ENCODE data around the gene APCDD1L.
"Not testable (repeated sequence)": the region's sequence is repeated elsewhere in the genome, so short reads cannot be mapped to it uniquely, and the experiment has no call there.

Gene APCDD1L

DNA sequence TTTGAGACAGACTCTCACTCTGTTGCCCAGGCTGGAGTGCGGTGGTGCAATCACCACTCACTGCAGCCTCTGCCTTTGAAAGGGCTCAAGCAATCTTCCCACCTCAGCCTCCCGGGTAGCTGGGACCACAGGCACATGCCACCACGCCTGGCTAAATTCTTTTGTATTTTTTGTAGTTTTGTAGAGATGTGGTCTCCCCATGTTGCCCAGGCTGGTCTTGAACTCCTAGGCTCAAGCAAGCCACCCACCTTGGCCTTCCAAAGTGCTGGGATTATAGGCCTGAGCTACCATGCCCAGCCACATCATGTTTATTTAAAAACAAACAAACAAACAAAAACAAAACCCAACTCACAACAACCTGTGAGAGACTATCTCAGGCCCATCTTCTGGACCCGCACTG is 29.7 kb upstream of the APCDD1L start:
- no peak for DNase-seq

DNA sequence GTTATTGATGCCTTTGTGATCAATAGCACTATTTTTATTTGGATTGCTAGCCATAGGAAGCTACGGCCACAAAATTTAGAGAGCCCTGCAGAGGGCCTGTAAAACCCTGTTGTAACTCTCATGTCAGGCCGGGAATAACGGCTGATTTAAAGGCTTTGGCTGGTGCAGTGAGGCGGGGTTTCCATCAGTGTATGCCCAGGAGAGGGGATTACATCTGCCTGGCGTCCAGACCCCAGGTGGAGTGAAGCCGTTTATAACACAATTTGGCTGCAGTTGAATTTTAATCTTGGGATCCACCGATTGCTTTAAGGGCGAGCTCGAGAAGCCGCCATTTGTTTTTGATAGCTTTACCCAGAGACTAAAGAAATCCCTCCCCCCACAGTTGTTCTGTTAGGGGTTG is 29.1 kb upstream of the APCDD1L start:
- no peak for DNase-seq

DNA sequence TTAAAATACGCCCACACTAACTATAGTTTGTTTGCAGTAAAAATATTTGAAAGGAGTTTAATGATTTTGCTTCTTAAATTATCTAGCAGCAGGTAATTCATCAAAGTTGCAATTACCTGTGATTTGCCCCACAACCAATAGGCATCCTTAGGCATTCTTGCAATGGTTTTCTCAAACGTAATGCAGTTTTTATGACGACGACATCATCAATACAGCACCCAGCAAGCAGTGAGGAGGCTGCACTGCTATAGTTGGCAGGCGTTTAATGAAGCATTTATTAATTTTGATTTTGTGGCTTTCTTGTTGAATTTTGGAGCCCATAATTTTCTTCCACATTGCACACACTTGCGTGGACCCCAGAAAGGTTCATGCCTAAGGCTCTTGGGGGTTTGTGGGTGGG is 28.1 kb upstream of the APCDD1L start:
- no peak for DNase-seq

DNA sequence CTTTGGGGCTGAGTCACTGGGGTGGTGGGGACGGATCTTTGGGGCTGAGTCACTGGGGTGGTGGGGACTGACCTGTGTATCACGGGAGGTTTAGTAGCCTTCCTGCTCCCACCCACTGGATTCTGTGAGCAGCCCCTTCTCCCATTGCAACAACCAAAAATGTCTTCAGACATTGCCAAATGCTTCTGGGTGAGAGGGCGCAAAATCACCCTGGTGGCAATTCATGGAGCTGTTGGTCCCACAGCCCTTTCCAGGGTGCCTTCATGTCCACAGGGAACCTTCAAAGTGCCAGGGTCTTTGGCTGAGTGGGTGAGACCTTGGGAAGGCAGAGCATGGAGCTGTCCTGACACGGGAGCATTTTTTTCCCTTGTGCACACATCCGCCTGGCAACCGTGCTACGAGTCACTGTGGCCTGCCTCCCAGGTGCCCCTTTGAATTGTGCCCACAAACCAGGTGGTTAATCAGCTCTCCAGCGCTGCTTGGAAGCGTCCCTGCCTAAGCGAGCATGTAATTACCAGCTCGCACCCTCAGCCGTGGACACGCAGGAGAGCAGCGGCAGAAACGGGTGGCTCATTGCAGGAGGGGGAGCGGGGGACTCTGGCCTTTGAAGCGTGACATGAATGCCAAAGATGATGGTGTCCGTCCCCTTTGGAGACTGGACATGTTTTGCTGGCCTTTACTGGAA is 27.4 kb upstream of the APCDD1L start:
- DNase-seq = no peak

DNA sequence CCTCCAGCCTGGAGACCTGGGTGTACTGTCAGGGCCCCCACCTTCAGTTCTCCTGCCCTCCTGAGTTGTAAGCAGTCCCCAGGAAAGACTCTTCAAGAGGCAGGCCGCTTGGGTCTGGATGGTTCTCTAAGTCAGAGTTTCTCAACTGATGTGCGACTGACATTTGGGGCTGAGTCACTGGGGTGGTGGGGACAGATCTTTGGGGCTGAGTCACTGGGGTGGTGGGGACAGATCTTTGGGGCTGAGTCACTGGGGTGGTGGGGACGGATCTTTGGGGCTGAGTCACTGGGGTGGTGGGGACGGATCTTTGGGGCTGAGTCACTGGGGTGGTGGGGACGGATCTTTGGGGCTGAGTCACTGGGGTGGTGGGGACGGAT is 26.8 kb upstream of the APCDD1L start:
- DNase-seq = not testable (repeated sequence)

DNA sequence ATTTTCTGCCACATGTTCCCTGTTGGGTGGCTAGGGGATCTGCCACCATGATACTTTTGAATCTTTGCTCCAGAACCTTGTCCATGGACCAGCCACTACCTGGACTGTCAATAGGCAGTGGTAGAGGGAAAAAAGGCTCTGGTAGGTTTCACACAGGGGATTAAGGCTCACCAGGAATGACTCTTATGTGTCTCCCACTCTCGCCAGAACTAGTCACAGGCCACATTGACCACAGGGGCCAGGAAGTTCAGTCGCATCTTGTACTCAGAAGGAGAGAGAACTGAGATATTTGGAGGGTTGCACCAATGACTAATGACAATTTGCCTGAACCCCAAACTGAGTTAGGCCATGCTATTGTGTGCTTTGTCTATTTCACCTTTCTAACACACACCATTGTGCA is 23.6 kb upstream of the APCDD1L start:
- DNase-seq = no peak

DNA sequence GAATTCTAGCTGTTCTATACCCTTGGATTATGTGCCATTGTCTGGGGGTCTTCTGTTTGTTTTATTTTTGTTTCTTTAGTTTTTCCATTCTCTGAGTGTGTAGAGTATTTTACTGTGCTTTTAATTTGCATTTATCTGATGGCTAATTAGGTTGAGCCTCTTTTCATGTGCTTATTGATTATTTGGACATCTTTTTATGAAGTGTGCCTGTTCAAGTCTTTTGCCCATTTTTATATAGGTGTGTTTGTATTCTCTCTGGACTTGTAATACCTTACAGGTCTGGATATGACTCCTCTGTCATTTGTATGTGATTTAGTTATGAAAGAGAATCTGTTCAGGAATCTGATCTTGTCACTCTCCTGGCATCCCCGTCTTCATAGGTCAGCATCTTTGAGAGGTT is 22.6 kb upstream of the APCDD1L start:
- DNase-seq = no peak

DNA sequence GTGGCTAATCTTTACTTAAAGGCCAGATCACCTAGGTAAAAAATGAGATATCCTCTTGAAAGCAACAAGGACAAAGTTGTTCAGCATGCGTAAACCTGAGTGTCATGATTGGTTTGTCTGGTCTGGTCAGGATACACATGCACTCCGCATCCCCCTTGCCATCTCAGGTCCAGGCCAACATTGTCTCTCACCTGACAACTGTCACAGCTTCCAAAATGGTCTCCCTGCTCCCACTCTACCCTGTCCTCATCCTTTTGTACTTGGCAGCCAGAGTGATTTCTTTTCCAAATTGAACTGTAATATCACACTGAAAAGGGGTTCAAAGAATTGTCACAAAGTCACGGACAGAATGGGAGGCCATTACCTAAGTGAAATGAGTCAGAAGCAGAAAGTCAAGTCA is 21.1 kb upstream of the APCDD1L start:
- DNase-seq = no peak

DNA sequence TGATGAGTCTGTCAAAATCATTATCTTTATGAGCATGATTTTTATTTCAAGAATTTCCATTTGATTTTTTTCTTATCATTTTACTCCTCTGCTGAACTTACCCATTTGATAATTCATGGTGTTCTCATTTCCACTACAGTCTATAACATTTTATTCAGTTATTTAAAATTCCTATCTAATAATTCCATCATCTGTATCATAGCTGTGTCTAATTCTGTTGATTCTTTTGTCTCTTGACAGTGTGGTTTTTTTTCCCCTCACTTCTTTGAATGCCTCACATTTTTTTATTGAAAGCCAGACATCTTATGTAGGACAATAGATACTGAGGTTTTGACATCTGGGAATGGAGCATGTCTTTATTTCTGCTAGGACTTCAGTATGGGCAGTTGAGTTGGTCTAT is 16.5 kb upstream of the APCDD1L start:
- DNase-seq = no peak

DNA sequence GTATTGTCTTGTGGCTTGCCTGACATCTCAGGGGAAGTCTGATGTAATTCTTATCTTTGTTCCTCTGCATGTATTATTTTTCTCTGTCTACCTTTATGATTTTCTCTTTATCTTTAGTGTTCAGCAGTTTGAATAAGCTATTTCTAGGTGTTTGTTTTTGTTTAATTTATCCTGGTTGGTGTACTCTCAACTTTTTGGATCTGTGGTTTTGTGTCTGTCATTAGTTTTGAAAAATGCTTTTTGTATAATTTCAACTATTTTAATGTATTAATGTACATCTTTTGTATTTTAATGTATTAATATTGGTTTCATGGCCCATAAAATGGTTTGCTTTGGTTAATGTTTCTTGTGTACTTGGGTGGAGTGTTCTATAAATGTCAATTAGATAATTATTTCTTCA is 15.9 kb upstream of the APCDD1L start:
- DNase-seq = no peak

DNA sequence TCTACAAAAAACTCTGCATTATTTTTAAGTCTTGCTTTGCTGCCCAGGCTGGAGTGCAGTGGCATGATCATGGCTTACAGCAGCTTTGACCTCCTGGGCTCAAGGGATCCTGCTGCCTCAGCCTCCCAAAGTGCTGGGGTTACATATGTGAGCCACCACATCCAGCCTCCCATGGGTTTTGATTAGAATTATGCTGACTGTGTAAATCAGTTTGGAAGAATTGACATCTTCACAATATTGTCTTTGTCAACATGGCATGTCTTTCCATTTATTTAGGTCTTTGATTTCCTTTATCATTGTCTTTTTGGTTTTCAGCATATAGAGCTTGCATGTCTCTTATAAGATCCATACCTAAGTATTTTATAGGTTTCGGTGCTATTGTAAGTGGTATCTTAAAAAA is 13.2 kb upstream of the APCDD1L start:
- no peak for DNase-seq

DNA sequence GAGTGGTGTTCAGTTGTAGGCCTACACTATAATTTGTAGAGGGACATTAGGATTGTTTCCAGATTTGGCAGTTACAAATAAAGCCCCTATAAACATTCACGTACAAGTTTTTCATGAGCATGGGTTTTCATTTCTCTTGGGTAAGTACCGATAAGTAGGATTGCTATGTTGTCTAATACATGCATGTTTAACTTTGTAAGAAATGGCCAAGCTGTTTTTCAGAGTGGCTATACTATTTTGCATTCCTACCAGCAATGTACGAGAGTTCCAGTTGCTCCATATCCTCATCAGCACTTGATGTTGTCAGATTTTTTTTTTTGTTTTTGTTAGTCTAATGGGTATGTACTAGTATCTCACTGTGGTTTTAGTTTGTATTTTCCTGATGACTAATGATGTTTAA is 11.2 kb upstream of the APCDD1L start:
- no peak for DNase-seq

DNA sequence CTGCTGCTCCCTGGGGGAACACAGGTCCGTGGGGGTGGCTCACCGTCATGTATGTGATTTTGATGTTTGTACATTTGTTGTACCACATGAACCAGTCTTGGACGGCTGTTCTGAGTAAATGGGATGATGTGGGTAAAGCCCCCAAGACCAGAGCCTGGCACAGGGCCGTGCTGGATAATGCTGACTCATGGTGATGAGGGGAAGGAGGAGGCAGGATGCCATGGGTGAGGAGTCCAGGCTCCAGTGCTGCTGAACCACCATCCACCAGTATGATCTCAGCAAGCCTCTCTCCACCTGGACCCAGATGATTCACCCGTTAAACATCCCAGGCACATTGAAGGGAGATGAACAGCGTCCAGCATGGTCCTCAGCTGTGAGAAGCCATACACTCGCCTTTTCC is 9.6 kb upstream of the APCDD1L start:
- no peak for DNase-seq

DNA sequence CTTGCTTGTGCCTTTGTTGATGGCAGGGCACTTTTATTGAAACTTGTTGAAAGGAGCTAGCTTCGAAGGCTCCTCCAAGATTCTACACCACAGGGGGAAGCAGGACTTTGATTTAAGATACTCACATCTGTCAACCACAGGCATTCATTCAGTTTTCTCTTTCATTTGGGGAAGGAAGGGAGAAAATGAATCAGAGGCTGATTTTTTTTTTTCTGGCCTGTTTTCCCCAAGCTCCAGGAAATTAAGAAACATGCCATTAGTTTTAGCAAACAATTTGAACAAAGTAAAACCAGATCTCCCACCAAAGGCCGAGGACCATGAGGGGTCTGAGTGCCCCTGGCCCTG is 8.7 kb upstream of the APCDD1L start:
- no peak for DNase-seq

DNA sequence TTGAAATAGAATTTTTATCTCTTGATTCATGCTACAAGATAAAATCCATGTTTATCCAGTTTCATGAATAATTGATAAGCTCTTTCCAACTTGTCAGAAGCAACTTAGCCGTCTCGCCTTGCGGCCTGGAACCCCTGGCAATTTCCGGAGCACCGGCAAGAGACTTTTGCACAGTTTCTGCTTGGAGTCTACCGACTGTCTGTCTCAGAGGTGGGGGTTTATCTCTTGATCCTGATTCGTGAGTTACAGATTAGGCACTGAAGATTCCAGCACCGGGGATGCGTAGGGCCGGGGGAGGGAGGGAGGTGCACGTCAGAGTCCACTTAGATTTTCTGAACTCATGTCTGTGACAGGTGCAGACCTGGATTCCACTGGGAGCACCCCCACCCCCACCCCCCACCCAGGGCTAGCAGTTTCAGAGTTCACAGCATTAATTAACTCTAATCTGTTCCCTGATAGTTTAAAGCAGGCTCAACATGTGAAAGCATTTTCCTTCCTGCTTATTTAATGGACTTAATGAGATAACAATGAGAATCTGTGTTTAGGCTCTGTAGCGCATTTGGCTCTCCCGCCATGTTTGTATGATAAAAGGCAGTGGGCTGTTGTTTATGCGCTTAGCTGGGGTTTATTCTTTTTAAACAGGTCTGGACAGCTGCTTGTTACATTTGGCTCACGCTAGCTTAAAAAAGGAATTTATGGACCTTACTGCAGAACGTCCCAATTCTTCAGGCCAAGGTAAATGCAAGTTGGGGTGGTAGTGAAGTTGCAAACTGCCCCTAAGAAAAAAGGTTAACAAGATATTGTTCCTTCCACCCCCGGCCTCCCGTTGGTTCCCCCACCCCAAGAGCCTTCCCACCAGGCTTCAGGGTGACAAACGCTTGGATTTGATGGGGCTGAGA is 8.1 kb upstream of the APCDD1L start:
- DNase-seq = peak; percentile 34

DNA sequence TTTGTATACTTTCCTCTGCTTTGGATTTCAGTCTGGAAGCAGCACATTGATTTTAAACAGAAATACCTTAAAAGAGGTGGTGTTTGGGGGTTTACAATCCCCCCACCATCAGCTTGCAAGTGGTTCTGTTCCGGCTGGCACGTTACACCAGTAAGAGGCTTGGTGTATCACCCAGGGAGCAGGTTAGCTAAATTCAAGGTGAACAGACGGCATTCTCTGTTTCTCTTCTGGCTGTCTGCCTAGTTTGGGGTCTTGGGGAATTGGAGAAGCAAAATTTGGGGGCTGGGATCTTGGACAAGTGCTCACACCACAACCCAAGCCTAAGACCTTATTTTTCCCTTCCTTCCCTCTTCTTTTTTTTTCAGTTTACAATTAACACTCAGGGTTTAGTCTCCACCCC is 7.5 kb upstream of the APCDD1L start:
- DNase-seq = no peak

DNA sequence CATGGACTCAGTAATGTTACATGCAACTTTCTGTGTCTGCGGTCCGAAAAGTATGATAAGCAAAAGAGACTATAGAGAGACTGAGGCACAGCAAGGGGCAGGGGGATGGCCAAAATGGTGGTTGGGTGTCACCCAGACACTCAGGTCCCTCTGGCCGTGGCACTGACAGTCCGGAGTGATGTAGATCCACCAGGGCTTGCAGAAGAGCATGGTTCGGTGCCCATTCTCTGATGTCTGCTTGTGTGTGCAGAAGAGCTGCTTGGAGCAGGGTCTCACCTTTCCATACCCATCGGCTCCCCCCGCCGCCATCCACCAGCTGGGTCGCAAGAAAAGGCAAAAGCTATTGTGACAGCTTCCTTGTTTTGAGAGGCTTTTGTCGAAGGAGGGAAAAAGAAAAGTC is 6.6 kb upstream of the APCDD1L start:
- no peak for DNase-seq

DNA sequence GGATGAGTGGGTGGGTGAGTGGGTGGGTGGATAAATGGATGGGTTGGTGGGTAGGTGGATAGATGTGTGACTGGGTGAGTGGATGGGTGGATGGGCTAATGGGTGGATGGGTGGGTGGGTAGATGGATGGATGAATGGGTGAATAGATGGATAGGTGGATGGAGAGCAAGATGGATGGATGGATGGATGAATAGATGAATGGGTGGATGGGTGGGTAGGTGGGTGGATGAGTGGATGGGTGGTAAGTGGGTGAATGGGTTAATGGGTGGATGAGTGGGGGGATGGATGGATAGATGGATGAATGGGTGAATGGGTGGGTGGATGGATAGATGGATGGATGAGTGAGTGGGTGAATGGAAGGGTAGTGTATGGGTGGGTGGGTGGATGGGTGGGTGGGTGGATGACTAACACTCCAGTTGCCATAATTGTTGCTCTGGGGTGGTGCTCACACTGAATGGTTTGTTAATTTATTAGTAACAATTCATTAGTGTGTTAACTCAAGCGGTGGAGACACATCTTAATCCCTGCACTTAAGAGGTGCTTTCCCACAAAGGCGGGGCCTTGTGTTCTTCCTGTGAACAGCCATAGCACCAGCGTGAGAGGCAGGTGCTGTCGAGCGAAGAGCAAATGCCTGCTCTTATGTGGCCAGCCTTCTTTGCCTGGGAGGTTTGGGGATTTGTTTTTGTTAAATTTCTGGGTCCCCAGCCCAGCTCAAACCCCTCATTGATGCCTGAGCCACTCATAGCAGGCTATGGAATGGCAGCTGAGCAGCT is 4.9 kb upstream of the APCDD1L start:
- no peak for DNase-seq

DNA sequence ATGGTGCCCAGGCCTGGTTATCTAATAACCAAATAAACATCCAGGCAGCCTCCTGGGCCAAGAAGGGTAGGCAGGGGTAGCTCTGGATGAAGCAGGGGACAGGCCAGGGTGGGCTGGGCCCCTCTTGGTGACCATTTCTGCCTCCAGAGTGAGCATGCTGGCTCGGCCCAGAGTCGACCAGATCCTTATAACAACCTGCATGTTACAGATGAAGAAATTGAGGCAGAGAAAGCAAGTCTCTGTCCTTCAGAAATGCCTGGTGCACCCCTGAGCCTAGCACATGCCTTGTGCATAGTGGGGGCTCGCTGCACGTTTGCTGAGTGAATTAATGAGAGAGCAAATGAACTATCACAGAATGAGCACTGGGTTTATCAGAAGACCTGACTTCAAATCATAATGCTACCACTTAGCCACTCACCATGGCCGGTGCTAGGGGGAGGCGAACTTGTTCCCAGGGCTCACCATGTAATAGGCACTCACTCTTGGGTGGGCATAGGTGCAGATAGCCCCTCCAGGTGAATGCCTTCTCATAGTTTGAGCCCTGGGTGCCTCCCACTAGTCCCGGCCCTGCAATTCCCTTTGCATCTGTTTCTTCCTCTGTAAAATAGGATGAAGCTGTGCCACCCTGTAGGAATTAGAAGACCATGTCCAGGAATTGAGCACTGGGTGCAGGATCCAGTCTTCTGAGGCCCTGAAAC is 3.8 kb upstream of the APCDD1L start:
- no peak for DNase-seq

DNA sequence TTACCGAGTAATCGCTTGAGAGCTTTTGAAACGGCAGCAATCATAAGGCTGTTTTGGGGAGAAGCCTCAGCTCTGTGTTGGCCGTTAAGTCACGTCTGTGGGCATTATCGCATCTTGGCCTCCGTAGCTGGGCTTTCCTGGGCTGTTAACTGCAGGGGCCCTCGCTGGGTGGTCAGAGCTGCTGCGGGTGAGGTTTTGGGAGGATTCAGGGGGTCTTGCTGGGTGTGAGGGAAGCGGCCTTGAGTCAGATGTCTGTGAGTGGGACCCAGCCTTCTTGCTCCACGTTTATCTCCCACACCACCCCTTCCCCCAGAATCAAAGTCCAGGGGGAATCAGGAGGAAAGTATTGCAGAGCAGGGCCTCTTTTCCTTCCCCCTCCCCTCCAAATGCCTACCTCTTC is 3.2 kb upstream of the APCDD1L start:
- no peak for DNase-seq

DNA sequence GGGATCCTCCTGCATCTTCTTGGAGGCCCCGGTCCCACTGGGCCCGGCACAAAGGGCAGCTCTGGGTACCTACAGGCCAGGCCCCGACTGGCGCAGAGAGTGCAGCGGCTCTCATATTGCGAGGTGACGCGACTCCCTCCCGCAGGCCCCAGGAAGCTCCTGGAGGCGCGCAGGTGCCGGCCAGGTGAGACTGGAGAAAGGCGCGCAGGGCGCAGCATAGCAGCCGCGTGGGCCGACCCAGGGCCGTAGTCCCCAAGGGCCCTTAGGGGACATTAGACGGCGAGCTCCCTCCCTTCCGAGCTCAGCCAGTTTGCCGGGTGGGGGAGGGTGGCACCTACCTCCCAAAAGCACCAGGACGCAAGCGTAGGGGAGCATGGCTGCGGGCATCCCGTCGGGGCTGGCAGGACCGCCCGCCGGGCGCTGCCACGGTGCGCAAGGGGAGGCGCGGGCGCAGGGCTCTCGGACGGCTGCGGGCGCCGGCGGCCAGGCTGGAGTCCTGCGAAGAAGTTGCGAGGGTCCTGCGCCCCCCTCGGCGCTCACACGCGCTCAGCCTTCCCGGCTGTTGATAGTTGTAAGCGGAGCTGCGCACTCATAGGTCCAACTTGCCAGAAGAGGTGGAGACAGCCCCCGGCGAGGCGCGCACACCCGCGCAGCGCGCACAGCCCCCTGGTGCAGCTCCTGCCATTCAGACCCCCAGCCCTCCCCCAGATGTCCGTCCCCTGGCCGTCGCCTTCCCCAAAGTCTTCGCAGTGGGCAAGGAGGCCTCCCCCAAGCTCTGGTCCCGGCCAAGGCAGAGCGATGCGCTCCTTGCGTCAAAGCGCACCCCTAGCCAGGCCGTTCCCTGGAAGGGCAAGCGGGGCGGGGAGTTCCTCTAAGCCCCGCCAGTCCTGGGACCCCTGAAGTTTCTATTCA is 622 bp downstream of the APCDD1L start:
- no peak for DNase-seq

DNA sequence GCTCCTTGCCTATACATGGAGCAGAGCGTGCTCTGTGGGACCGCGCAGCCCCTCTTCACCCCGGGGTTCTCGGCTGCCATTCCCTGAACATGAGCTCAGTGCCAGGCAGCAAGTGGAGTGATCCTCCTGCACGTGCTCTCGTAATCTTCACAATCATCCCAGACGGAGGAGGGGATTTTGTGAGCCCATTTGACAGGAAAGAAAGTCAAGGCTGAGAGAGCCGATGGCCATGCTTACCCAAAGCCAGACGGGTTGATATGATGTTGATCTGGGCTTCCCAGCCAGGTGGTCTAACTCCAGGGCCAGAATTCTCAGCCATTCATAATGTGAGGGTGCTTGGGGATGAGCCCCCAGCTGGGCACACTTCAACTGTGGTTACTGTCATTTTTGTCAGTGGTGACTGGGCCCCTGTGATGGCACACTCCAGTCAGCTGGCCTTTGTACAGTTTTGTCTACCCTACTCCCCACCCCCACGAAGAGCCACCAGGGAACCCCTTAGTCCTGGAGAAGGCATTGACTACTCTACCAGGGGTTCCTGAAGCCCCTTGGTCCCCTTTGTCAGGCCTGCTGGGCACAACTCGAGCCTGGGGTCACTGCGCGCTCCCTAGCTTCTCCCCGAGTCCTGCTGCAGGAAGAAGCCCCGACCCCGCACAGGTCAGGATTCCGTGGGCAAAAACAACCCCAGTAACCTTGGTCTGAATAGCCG is 1.5 kb downstream of the APCDD1L start:
- DNase-seq = no peak
